Ishikawa (cell line): ENCODE data around the gene C1orf21.

Source experiments
- CEBPB ChIP-seq: IDR thresholded peaks from 2 replicates; pipeline ENCODE4 v1.6.1; 2012
- CREB1 ChIP-seq: IDR thresholded peaks from 2 replicates; pipeline ENCODE4 v1.6.1; 2012; ENCODE audit warnings: low read depth
- EGR1 ChIP-seq: IDR thresholded peaks from 2 replicates; pipeline ENCODE4 v1.6.1; 2012
- EP300 ChIP-seq: IDR thresholded peaks from 2 replicates; pipeline ENCODE4 v1.6.1; 2012; ENCODE audit warnings: borderline replicate concordance
- FOXM1 ChIP-seq: IDR thresholded peaks from 2 replicates; pipeline ENCODE4 v1.6.1; 2012; ENCODE audit warnings: low read depth, borderline replicate concordance
- NFIC ChIP-seq: IDR thresholded peaks from 2 replicates; pipeline ENCODE4 v1.6.1; 2012
- RAD21 ChIP-seq: IDR thresholded peaks from 2 replicates; pipeline ENCODE4 v1.6.1; 2012; ENCODE audit warnings: low read depth
- TAF1 ChIP-seq: IDR thresholded peaks from 2 replicates; pipeline ENCODE4 v1.6.1; 2012; ENCODE audit warnings: low read depth, mild to moderate bottlenecking
- TCF12 ChIP-seq: IDR thresholded peaks from 2 replicates; pipeline ENCODE4 v1.6.1; 2012; ENCODE audit warnings: low read depth
- TEAD4 ChIP-seq: IDR thresholded peaks from 2 replicates; pipeline ENCODE4 v1.6.1; 2012
- YY1 ChIP-seq: IDR thresholded peaks from 2 replicates; pipeline ENCODE4 v1.6.1; 2012; ENCODE audit warnings: low read depth
- ZBTB7A ChIP-seq: IDR thresholded peaks from 2 replicates; pipeline ENCODE4 v1.6.1; 2012; ENCODE audit warnings: low read depth
- TF ChIP-seq, protein P1 (sequence below): IDR thresholded peaks from 2 replicates; pipeline ENCODE4 v1.6.1; 2012; ENCODE audit warnings: low read depth, mild to moderate bottlenecking
- TF ChIP-seq, protein P2 (sequence below): IDR thresholded peaks from 2 replicates; pipeline ENCODE4 v1.6.1; 2012
- TF ChIP-seq, protein P3 (sequence below): IDR thresholded peaks from 2 replicates; pipeline ENCODE4 v1.6.1; 2012

Gene C1orf21

DNA sequence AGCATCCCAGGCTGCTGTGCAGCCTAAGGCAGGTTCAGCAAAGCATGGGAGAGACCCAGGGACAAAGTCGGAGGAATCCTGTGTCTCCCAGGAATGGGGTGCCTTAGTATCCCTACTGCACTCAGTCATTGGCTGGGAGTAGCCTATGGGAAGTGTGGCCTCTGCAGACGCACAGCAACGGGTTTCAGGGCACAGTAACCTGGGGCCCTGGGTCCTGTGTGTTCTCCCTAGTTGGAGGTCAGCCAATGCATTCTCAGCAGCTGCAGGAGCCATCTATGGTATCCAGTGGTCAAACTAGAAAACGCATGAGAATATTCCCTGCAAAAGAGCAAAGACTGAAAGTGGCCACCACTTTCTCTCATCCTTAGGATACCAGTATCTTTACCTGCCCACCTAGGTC lies 13.7 kb upstream of the C1orf21 start:
- TF ChIP-seq NFIC = no peak
- TF ChIP-seq, protein P1, sequence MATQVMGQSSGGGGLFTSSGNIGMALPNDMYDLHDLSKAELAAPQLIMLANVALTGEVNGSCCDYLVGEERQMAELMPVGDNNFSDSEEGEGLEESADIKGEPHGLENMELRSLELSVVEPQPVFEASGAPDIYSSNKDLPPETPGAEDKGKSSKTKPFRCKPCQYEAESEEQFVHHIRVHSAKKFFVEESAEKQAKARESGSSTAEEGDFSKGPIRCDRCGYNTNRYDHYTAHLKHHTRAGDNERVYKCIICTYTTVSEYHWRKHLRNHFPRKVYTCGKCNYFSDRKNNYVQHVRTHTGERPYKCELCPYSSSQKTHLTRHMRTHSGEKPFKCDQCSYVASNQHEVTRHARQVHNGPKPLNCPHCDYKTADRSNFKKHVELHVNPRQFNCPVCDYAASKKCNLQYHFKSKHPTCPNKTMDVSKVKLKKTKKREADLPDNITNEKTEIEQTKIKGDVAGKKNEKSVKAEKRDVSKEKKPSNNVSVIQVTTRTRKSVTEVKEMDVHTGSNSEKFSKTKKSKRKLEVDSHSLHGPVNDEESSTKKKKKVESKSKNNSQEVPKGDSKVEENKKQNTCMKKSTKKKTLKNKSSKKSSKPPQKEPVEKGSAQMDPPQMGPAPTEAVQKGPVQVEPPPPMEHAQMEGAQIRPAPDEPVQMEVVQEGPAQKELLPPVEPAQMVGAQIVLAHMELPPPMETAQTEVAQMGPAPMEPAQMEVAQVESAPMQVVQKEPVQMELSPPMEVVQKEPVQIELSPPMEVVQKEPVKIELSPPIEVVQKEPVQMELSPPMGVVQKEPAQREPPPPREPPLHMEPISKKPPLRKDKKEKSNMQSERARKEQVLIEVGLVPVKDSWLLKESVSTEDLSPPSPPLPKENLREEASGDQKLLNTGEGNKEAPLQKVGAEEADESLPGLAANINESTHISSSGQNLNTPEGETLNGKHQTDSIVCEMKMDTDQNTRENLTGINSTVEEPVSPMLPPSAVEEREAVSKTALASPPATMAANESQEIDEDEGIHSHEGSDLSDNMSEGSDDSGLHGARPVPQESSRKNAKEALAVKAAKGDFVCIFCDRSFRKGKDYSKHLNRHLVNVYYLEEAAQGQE = no peak
- TF ChIP-seq, protein P2, sequence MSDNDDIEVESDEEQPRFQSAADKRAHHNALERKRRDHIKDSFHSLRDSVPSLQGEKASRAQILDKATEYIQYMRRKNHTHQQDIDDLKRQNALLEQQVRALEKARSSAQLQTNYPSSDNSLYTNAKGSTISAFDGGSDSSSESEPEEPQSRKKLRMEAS = no peak
- TF ChIP-seq, protein P3, sequence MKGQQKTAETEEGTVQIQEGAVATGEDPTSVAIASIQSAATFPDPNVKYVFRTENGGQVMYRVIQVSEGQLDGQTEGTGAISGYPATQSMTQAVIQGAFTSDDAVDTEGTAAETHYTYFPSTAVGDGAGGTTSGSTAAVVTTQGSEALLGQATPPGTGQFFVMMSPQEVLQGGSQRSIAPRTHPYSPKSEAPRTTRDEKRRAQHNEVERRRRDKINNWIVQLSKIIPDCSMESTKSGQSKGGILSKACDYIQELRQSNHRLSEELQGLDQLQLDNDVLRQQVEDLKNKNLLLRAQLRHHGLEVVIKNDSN = no peak
- no peak for TF ChIP-seq TAF1
- no peak for TF ChIP-seq CREB1
- no peak for TF ChIP-seq EGR1
- no peak for TF ChIP-seq TCF12
- no peak for TF ChIP-seq FOXM1
- no peak for TF ChIP-seq ZBTB7A
- TF ChIP-seq YY1 = no peak
- TF ChIP-seq RAD21 = no peak
- TF ChIP-seq EP300 = no peak
- TF ChIP-seq CEBPB = no peak
- TF ChIP-seq TEAD4 = no peak

DNA sequence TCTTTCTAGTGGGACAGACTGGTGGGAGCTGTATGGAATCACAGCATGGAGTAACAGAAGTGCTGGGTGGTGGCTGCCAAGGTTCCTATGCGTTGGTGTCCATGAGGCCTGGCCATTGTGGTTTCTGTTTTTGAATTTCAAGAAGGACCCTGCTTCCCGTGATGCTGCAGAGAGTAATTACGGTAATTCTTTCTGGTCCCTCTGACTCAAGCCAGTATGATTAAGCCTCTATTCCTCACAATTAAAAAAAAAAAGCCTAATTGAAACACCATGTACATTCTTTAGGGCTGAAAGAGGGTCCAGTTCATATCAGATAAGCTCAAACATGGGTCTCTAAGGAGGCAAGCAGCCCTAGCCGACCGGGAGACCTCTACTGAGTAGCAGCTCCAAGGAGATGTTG lies 10.5 kb upstream of the C1orf21 start:
- TF ChIP-seq ZBTB7A = no peak
- TF ChIP-seq CREB1 = no peak
- no peak for TF ChIP-seq TCF12
- TF ChIP-seq CEBPB = no peak
- TF ChIP-seq, protein P2 = no peak
- no peak for TF ChIP-seq EP300

DNA sequence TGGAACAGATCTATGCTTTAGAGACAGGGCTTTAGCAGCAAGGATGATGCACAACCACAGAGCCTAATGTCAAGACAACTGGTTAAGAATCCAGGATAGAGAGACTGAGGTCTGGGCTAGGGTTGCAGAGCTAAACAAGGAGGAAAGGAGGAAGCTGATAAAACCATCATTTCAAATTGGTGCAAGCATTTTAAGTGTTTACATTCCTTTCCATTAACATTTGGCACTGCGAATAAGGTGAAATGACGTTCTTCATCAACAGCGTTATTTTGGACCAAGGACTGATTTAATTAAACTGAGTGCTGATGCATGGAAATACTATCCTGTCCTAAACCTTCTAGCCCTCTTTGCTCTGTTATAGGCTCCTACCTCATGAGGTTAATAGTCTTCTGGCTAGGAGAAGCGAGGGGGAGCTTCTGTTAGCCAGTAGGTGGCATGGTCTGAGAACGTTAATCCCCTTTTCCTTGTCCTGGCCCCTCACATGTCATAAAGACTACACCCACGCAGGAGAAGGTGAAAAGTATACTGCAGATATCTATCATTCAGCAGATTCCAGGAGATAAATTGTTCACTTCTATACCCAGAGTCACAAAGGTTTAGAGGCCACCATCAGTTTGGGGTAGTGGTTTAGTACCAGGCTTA lies 7.6 kb upstream of the C1orf21 start:
- no peak for TF ChIP-seq RAD21
- TF ChIP-seq, protein P3 = no peak
- TF ChIP-seq TEAD4 = no peak
- TF ChIP-seq, protein P1 = no peak
- TF ChIP-seq YY1 = no peak
- TF ChIP-seq, protein P2 = no peak
- no peak for TF ChIP-seq CREB1
- no peak for TF ChIP-seq TCF12
- no peak for TF ChIP-seq EGR1
- no peak for TF ChIP-seq ZBTB7A
- no peak for TF ChIP-seq TAF1
- no peak for TF ChIP-seq EP300
- TF ChIP-seq NFIC = no peak
- TF ChIP-seq FOXM1 = no peak
- TF ChIP-seq CEBPB = no peak

DNA sequence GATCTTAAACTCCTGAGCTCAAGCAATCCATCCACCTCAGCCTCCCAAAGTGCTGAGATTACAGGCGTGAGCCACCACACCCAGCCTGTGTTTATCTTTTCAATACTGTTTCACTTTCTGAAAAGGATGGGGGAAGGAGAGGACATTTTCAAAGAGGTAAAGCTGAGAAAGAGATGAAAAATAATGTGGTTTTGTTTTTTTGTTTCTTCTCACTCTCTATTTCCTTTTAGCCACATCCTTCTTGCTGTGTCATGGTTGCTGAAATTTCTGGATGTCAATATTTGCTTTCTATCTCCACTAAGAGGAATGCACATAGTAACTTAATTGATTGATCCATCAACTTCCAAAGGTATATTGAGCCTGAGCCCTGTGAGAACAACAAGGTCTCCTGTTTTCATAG lies 6.4 kb upstream of the C1orf21 start:
- TF ChIP-seq TAF1 = no peak
- no peak for TF ChIP-seq RAD21
- TF ChIP-seq NFIC = no peak
- no peak for TF ChIP-seq FOXM1
- TF ChIP-seq TEAD4 = no peak
- TF ChIP-seq ZBTB7A = no peak
- no peak for TF ChIP-seq EGR1
- TF ChIP-seq, protein P1 = no peak
